ENCODE data around the gene SLC10A6.

SLC10A6 gene

GRCh38 chr4:86846921-86847320 lies 2.3 kb downstream of the SLC10A6 start:
- no peak for DNase-seq (ENCODE audit: low spot score)
- TF ChIP-seq CTCF (IDR thresholded peaks at IDR 0.05; ENCODE audit: extremely low read depth, missing control alignments), result no peak

GRCh38 chr4:86845593-86845992 lies 3.6 kb downstream of the SLC10A6 start:
- DNase-seq (ENCODE audit: low spot score), result no peak

GRCh38 chr4:86841309-86841708 lies 7.9 kb downstream of the SLC10A6 start:
- DNase-seq (ENCODE audit: low spot score), result no peak
- TF ChIP-seq CTCF (IDR thresholded peaks at IDR 0.05; ENCODE audit: extremely low read depth, missing control alignments), result no peak

More at GRCh38 chr4:86845593-86845992, 3.6 kb downstream of the SLC10A6 start:
- no peak for TF ChIP-seq CTCF (IDR thresholded peaks at IDR 0.05; ENCODE audit: extremely low read depth, missing control alignments)

GRCh38 chr4:86840858-86841257 lies 8.3 kb downstream of the SLC10A6 start:
- no peak for TF ChIP-seq CTCF (IDR thresholded peaks at IDR 0.05; ENCODE audit: extremely low read depth, missing control alignments)
- no peak for DNase-seq (ENCODE audit: low spot score)

- TF ChIP-seq CTCF (IDR thresholded peaks at IDR 0.05; ENCODE audit: extremely low read depth, missing control alignments), result no peak
- DNase-seq (ENCODE audit: low spot score), result no peak
Measured at GRCh38 chr4:86837691-86838503, 11.3 kb downstream of the SLC10A6 start.

- DNase-seq (ENCODE audit: low spot score), result no peak
- no peak for TF ChIP-seq CTCF (IDR thresholded peaks at IDR 0.05; ENCODE audit: extremely low read depth, missing control alignments)
Measured at GRCh38 chr4:86835677-86836076, 13.5 kb downstream of the SLC10A6 start.

GRCh38 chr4:86834901-86835300 lies 14.3 kb downstream of the SLC10A6 start:
- no peak for DNase-seq (ENCODE audit: low spot score)

More at GRCh38 chr4:86834901-86835300, 14.3 kb downstream of the SLC10A6 start:
- TF ChIP-seq CTCF (IDR thresholded peaks at IDR 0.05; ENCODE audit: extremely low read depth, missing control alignments), result no peak
